NCI-H345 treated with DMSO at 0.1 percent for 48 hours (cell line): ENCODE results near the gene HS6ST2.
"Not testable (repeated sequence)": the region's sequence is repeated elsewhere in the genome, so short reads cannot be mapped to it uniquely, and the experiment has no call there.

Source experiments
- DNase-seq: peaks from one replicate; lab custom pipeline; 2025; ENCODE audit not compliant: unreplicated experiment; lab: John Stamatoyannopoulos, UW

Gene HS6ST2

GRCh38 chrX:132945055-132945599, 13.3 kb downstream of the HS6ST2 start:
- not testable (repeated sequence) for DNase-seq

GRCh38 chrX:132940727-132941327, 17.6 kb downstream of the HS6ST2 start:
- DNase-seq, result no peak

- DNase-seq, result no peak
Measured at GRCh38 chrX:132933170-132933569, 25.3 kb downstream of the HS6ST2 start.

- DNase-seq, result no peak
Measured at GRCh38 chrX:132924426-132924825, 34.0 kb downstream of the HS6ST2 start.

- DNase-seq, result no peak
Measured at GRCh38 chrX:132918523-132918922, 39.9 kb downstream of the HS6ST2 start.

- no peak for DNase-seq
Measured at GRCh38 chrX:132916349-132916748, 42.1 kb downstream of the HS6ST2 start.

- no peak for DNase-seq
Measured at GRCh38 chrX:132909643-132910042, 48.8 kb downstream of the HS6ST2 start.

GRCh38 chrX:132908891-132909290, 49.5 kb downstream of the HS6ST2 start:
- DNase-seq, result no peak

- DNase-seq, result no peak
Measured at GRCh38 chrX:132900633-132901293, 57.7 kb downstream of the HS6ST2 start.

GRCh38 chrX:132887569-132887968, 70.9 kb downstream of the HS6ST2 start:
- no peak for DNase-seq

- DNase-seq, result no peak
Measured at GRCh38 chrX:132883358-132883915, 75.0 kb downstream of the HS6ST2 start.

- DNase-seq, result not testable (repeated sequence)
Measured at GRCh38 chrX:132880753-132881152, 77.7 kb downstream of the HS6ST2 start.

GRCh38 chrX:132877954-132878536, 80.4 kb downstream of the HS6ST2 start:
- DNase-seq, result peak; percentile 0

- no peak for DNase-seq
Measured at GRCh38 chrX:132876523-132877338, 81.7 kb downstream of the HS6ST2 start.

- DNase-seq, result no peak
Measured at GRCh38 chrX:132875650-132876522, 82.5 kb downstream of the HS6ST2 start.

GRCh38 chrX:132862562-132862961, 95.9 kb downstream of the HS6ST2 start:
- DNase-seq, result no peak

- DNase-seq, result no peak
Measured at GRCh38 chrX:132861076-132861475, 97.4 kb downstream of the HS6ST2 start.

GRCh38 chrX:132860200-132860599, 98.2 kb downstream of the HS6ST2 start:
- no peak for DNase-seq

- DNase-seq, result no peak
Measured at GRCh38 chrX:132858018-132858417, 100.4 kb downstream of the HS6ST2 start.

- no peak for DNase-seq
Measured at GRCh38 chrX:132855780-132856341, 102.6 kb downstream of the HS6ST2 start.
